Activated CD4-positive, alpha-beta T cell treated with anti-CD3 and anti-CD28 coated beads, Interleukin-2, amount 50 U/mL, for 24 hours (primary cell): ENCODE results near the gene RHEB.
"Not testable (repeated sequence)": the region's sequence is repeated elsewhere in the genome, so short reads cannot be mapped to it uniquely, and the experiment has no call there.

Source experiments
- DNase-seq, 2 donors: peaks; one replicate each; pipeline ENCODE4 v3.0.0-alpha.2; 2020; ENCODE audit warnings: low read depth in 1 of 2, low spot score in 1 of 2

Gene RHEB

GRCh38 chr7:151519765-151520418, at the start of gene RHEB:
TSS of gene RHEB (minus strand) at chr7:151519895. CDS start at chr7:151519511, 384 bp downstream.
- peak; percentile 98 to 99 for DNase-seq

GRCh38 chr7:151566897-151567320, 47.2 kb upstream of the RHEB start:
- no peak for DNase-seq

- DNase-seq = no peak
Measured at GRCh38 chr7:151565541-151565940, 45.8 kb upstream of the RHEB start.

- DNase-seq = no peak
Measured at GRCh38 chr7:151560243-151560642, 40.5 kb upstream of the RHEB start.

GRCh38 chr7:151559557-151560183, 40.0 kb upstream of the RHEB start:
- no peak for DNase-seq

- no peak for DNase-seq
Measured at GRCh38 chr7:151558575-151558974, 38.9 kb upstream of the RHEB start.

GRCh38 chr7:151556592-151556991, 36.9 kb upstream of the RHEB start:
- no peak for DNase-seq

- DNase-seq = no peak
Measured at GRCh38 chr7:151553356-151553755, 33.7 kb upstream of the RHEB start.

GRCh38 chr7:151552352-151553028, 32.8 kb upstream of the RHEB start:
- DNase-seq = no peak

GRCh38 chr7:151551820-151552219, 32.1 kb upstream of the RHEB start:
- DNase-seq = no peak

GRCh38 chr7:151550656-151551286, 31.1 kb upstream of the RHEB start:
- DNase-seq = no peak

GRCh38 chr7:151549644-151550043, 29.9 kb upstream of the RHEB start:
- DNase-seq = no peak

- DNase-seq = no peak
Measured at GRCh38 chr7:151549083-151549482, 29.4 kb upstream of the RHEB start.

- DNase-seq = no peak
Measured at GRCh38 chr7:151544183-151544582, 24.5 kb upstream of the RHEB start.

- DNase-seq = no peak
Measured at GRCh38 chr7:151542606-151543130, 23.0 kb upstream of the RHEB start.

- no peak for DNase-seq
Measured at GRCh38 chr7:151541709-151542499, 22.2 kb upstream of the RHEB start.

- no peak for DNase-seq
Measured at GRCh38 chr7:151540146-151540545, 20.5 kb upstream of the RHEB start.

- no peak for DNase-seq
Measured at GRCh38 chr7:151539088-151539671, 19.5 kb upstream of the RHEB start.

GRCh38 chr7:151537818-151538561, 18.3 kb upstream of the RHEB start:
- no peak for DNase-seq

- not testable (repeated sequence) for DNase-seq
Measured at GRCh38 chr7:151536178-151536577, 16.5 kb upstream of the RHEB start.
